ENCODE data around the gene CABP7. TPM values are rescaled to one million over a fixed set of nuclear protein-coding genes. Genes with fewer than 3 reads are reported as not detected.

Gene CABP7
- total and polyA plus RNA-seq, 2 of the 13 experiments (the other 11 are each of a cell fraction or from before 2014, with no cell fraction given), result 0.08 TPM; not detected in 1

DNA sequence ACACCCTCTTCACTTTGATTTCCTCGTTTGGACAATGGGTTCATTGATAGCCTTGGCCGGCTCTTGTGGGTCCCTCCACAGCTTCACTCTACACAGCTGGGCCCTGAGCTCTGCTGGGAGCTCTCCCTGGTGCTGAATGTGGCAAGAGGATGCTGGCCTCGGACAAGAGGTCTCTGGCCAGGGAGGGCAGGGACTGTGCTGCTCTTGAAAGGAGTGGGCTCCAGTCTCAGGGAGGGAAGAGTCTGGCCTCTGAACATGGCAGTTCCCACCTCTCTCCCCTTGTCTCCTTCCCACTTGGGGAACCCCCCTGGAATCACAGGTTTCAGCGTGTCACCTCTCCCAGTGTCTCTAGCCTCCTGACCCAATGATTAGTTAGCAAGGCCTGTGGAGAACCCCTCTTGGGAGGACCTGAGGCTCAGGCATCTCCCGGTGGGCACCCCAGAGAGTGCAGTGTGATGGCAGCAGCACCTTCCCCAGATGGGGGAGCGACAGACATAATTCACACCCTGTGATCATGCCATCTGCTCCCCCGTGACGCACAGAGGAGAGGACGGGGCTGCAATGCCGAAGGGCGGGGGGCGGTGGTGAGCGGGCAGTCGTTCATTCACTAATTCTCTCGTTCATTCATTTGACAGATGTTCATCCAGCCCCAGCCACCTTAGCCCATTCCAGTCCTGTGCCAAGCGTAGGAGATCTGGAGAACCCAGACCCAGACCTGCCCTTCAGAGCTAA is 2.8 kb upstream of the CABP7 start (continued):
- TF ChIP-seq NFAT5 (CRISPR knock-in tag; IDR thresholded peaks at IDR 0.05) (peak; percentile 95), ZNF407 (CRISPR knock-in tag; IDR thresholded peaks at IDR 0.05; ENCODE audit: not compliant biosample characterization) (no peak), ZNF446 (CRISPR knock-in tag; IDR thresholded peaks at IDR 0.05) (peak; percentile 91; the same call in 1 of the 2 replicates), HMG20B (CRISPR knock-in tag; conservative IDR thresholded peaks at IDR 0.05) (peak; percentile 83), XBP1 (CRISPR knock-in tag; IDR thresholded peaks at IDR 0.05) (peak; percentile 68; the same call in 1 of the 2 replicates), ZNF549 (CRISPR knock-in tag; IDR thresholded peaks at IDR 0.05) (no peak), CAMTA2 (CRISPR knock-in tag; IDR thresholded peaks at IDR 0.05; ENCODE audit: borderline replicate concordance) (no peak), ZNF264 (CRISPR knock-in tag; IDR thresholded peaks at IDR 0.05) (0 out of 2 replicates have a peak, but pooled peaks have one; percentile 63), ZNF34 (CRISPR knock-in tag; IDR thresholded peaks at IDR 0.05; ENCODE audit: borderline replicate concordance) (no peak)
- TF ChIP-seq, protein P1, sequence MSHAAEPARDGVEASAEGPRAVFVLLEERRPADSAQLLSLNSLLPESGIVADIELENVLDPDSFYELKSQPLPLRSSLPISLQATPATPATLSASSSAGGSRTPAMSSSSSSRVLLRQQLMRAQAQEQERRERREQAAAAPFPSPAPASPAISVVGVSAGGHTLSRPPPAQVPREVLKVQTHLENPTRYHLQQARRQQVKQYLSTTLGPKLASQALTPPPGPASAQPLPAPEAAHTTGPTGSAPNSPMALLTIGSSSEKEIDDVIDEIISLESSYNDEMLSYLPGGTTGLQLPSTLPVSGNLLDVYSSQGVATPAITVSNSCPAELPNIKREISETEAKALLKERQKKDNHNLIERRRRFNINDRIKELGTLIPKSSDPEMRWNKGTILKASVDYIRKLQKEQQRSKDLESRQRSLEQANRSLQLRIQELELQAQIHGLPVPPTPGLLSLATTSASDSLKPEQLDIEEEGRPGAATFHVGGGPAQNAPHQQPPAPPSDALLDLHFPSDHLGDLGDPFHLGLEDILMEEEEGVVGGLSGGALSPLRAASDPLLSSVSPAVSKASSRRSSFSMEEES (CRISPR knock-in tag; IDR thresholded peaks at IDR 0.05), result peak; percentile 92
- TF ChIP-seq, protein P2, sequence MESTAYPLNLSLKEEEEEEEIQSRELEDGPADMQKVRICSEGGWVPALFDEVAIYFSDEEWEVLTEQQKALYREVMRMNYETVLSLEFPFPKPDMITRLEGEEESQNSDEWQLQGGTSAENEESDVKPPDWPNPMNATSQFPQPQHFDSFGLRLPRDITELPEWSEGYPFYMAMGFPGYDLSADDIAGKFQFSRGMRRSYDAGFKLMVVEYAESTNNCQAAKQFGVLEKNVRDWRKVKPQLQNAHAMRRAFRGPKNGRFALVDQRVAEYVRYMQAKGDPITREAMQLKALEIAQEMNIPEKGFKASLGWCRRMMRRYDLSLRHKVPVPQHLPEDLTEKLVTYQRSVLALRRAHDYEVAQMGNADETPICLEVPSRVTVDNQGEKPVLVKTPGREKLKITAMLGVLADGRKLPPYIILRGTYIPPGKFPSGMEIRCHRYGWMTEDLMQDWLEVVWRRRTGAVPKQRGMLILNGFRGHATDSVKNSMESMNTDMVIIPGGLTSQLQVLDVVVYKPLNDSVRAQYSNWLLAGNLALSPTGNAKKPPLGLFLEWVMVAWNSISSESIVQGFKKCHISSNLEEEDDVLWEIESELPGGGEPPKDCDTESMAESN (CRISPR knock-in tag; conservative IDR thresholded peaks at IDR 0.05), result peak; percentile 87
